ENCODE results near the gene ADAMTS3.

Gene ADAMTS3

DNA sequence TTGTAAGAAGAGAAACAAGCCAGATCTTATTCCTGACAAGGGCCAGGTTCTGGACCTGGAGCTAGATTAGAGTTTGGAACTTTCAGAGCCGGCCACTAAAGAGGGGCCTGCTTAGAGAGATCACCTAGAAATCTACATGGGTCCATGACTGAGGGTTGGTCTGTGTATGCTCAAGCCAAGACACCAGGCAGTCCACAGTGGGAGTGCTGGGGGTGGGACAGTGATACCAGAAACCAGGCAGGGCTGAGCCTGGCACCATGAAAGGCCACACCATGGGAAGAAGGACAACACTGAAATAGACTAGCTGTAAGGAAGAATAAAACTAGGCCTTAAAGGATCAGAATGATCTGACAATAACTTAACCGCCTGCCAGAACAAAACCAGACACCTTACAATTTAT, 267.3 kb downstream of the ADAMTS3 start:
- H3K9ac ChIP-seq (ENCODE audit: low read length in 2 of 2), result no peak overlapping the region
- no peaks in the 10 kb centered on the region for H3K9me3 ChIP-seq (ENCODE audit: control insufficient read depth in 2 of 2, low read length in 2 of 2)
- H3K36me3 ChIP-seq (ENCODE audit: control insufficient read depth in 2 of 2, insufficient read depth in 2 of 2, low read length in 2 of 2), result no peaks in the 10 kb centered on the region
- no peak overlapping the region for H3K27ac ChIP-seq (ENCODE audit: low read length)
- no peaks in the 10 kb centered on the region for H3K4me1 ChIP-seq (ENCODE audit: control insufficient read depth, insufficient read depth, low read length)
- no peaks in the 10 kb centered on the region for H3K27me3 ChIP-seq (ENCODE audit: control insufficient read depth in 1 of 2, insufficient read depth in 2 of 2, low read length in 2 of 2)
- H3K4me3 ChIP-seq (ENCODE audit: low read length in 2 of 2), result no peak overlapping the region

DNA sequence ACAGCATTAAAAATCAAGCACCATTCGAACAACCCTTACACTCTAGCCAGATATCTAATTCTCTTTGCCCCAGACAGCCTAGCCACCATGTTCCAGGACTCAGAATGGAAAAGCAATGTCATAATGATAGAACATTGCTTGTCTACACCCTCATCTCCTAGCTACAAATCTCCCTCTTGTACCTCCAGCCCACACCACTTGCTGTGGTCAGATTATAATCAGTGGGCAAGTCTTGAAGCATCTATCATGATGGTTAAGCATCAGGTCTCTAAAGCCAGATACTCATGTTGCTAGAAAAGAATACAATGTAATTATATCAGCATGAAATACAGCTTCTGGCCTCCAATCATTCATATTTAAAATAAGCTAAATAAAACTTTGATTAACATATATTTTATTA, 268.9 kb downstream of the ADAMTS3 start:
- H3K9me3 ChIP-seq (ENCODE audit: control insufficient read depth in 2 of 2, low read length in 2 of 2), result no peaks in the 10 kb centered on the region
- H3K4me1 ChIP-seq (ENCODE audit: control insufficient read depth, insufficient read depth, low read length), result no peaks in the 10 kb centered on the region
- no peak overlapping the region for H3K9ac ChIP-seq (ENCODE audit: low read length in 2 of 2)
- H3K36me3 ChIP-seq (ENCODE audit: control insufficient read depth in 2 of 2, insufficient read depth in 2 of 2, low read length in 2 of 2), result no peaks in the 10 kb centered on the region
- H3K4me3 ChIP-seq (ENCODE audit: low read length in 2 of 2), result no peak overlapping the region
- no peak overlapping the region for H3K27ac ChIP-seq (ENCODE audit: low read length)
- no peaks in the 10 kb centered on the region for H3K27me3 ChIP-seq (ENCODE audit: control insufficient read depth in 1 of 2, insufficient read depth in 2 of 2, low read length in 2 of 2)

GRCh38 chr4:72295966-72296557, 273.0 kb downstream of the ADAMTS3 start:
- Histone ChIP-seq H3K9ac (ENCODE audit: low read length in 2 of 2) (no peak overlapping the region), H3K9me3 (ENCODE audit: control insufficient read depth in 2 of 2, low read length in 2 of 2) (no peaks in the 10 kb centered on the region), H3K27ac (ENCODE audit: low read length) (no peak overlapping the region), H3K4me3 (ENCODE audit: low read length in 2 of 2) (no peak overlapping the region), H3K27me3 (ENCODE audit: control insufficient read depth in 1 of 2, insufficient read depth in 2 of 2, low read length in 2 of 2) (no peaks in the 10 kb centered on the region), H3K36me3 (ENCODE audit: control insufficient read depth in 2 of 2, insufficient read depth in 2 of 2, low read length in 2 of 2) (no peaks in the 10 kb centered on the region), H3K4me1 (ENCODE audit: control insufficient read depth, insufficient read depth, low read length) (no peaks in the 10 kb centered on the region)

- Histone ChIP-seq H3K36me3 (ENCODE audit: control insufficient read depth in 2 of 2, insufficient read depth in 2 of 2, low read length in 2 of 2) (no peaks in the 10 kb centered on the region), H3K9ac (ENCODE audit: low read length in 2 of 2) (no peak overlapping the region), H3K4me3 (ENCODE audit: low read length in 2 of 2) (no peak overlapping the region), H3K4me1 (ENCODE audit: control insufficient read depth, insufficient read depth, low read length) (no peaks in the 10 kb centered on the region), H3K27ac (ENCODE audit: low read length) (no peak overlapping the region), H3K27me3 (ENCODE audit: control insufficient read depth in 1 of 2, insufficient read depth in 2 of 2, low read length in 2 of 2) (no peaks in the 10 kb centered on the region), H3K9me3 (ENCODE audit: control insufficient read depth in 2 of 2, low read length in 2 of 2) (no peaks in the 10 kb centered on the region)
Measured at GRCh38 chr4:72290737-72291136, 278.3 kb downstream of the ADAMTS3 start.

DNA sequence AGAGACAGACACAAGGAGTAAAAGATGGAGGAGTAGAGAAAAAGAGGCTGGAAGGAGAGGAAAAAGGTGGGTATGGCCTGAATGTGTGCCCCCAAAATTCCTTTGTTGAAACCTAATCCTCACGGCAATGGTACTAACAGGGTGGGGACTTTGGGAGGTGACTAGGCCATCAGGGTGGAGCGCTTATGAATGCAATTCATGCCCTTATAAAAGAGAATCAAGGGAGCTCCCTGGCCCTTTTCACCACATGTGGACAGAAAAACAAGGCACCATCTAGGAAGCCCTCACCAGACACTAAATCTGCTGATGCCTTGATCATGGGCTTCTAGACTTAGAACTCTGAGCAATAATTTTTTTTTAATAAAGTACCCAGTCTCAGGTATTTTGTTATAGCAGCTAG, 282.1 kb downstream of the ADAMTS3 start:
- H3K9me3 ChIP-seq (ENCODE audit: control insufficient read depth in 2 of 2, low read length in 2 of 2), result no peaks in the 10 kb centered on the region
- no peak overlapping the region for H3K9ac ChIP-seq (ENCODE audit: low read length in 2 of 2)
- H3K27me3 ChIP-seq (ENCODE audit: control insufficient read depth in 1 of 2, insufficient read depth in 2 of 2, low read length in 2 of 2), result no peaks in the 10 kb centered on the region
- H3K4me1 ChIP-seq (ENCODE audit: control insufficient read depth, insufficient read depth, low read length), result no peaks in the 10 kb centered on the region
- no peak overlapping the region for H3K4me3 ChIP-seq (ENCODE audit: low read length in 2 of 2)
- no peak overlapping the region for H3K27ac ChIP-seq (ENCODE audit: low read length)
- H3K36me3 ChIP-seq (ENCODE audit: control insufficient read depth in 2 of 2, insufficient read depth in 2 of 2, low read length in 2 of 2), result no peaks in the 10 kb centered on the region

DNA sequence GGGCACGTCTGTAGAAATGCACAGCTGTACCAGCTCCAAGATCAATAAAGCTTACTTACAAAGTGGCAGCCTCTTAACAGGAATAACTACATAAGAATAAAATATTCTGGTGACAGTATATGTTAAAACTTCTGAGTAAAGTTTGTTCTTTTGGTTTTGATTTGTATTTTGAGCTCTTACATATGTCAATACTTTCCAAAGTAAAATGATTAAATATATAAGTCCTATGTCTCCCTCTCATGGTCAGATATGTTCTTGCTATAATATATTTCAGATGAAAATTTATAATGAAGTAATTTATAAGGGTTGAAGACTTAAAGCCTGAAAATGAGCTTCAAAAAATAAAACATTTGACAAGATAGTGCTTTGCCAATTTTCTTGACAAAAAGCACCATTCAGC, 282.8 kb downstream of the ADAMTS3 start:
- H3K4me3 ChIP-seq (ENCODE audit: low read length in 2 of 2), result no peak overlapping the region
- H3K36me3 ChIP-seq (ENCODE audit: control insufficient read depth in 2 of 2, insufficient read depth in 2 of 2, low read length in 2 of 2), result no peaks in the 10 kb centered on the region
- no peak overlapping the region for H3K9ac ChIP-seq (ENCODE audit: low read length in 2 of 2)
- no peaks in the 10 kb centered on the region for H3K27me3 ChIP-seq (ENCODE audit: control insufficient read depth in 1 of 2, insufficient read depth in 2 of 2, low read length in 2 of 2)
- H3K9me3 ChIP-seq (ENCODE audit: control insufficient read depth in 2 of 2, low read length in 2 of 2), result no peaks in the 10 kb centered on the region
- no peak overlapping the region for H3K27ac ChIP-seq (ENCODE audit: low read length)
- H3K4me1 ChIP-seq (ENCODE audit: control insufficient read depth, insufficient read depth, low read length), result no peaks in the 10 kb centered on the region

DNA sequence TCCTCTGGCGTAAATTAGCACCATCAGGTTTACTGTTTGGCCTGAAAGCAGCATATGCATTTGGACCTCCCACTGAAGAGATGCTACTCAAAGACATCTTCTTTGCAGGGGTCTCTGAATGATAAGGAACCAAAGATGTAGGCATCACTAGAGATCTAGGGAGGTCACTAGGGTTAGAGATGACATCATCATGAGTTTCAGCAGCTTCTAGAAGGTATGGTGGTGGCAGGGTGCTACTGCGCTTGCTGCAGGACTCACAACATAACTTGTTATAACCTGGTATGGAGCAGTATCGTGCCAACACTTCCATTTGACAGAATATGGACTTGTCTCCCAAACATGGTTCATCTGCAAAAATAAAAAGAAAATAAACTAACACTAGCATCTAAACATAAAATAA, 285.7 kb downstream of the ADAMTS3 start:
- Histone ChIP-seq H3K27ac (ENCODE audit: low read length) (no peak overlapping the region), H3K27me3 (ENCODE audit: control insufficient read depth in 1 of 2, insufficient read depth in 2 of 2, low read length in 2 of 2) (no peaks in the 10 kb centered on the region), H3K9ac (ENCODE audit: low read length in 2 of 2) (no peak overlapping the region), H3K36me3 (ENCODE audit: control insufficient read depth in 2 of 2, insufficient read depth in 2 of 2, low read length in 2 of 2) (no peaks in the 10 kb centered on the region), H3K9me3 (ENCODE audit: control insufficient read depth in 2 of 2, low read length in 2 of 2) (no peaks in the 10 kb centered on the region), H3K4me3 (ENCODE audit: low read length in 2 of 2) (no peak overlapping the region), H3K4me1 (ENCODE audit: control insufficient read depth, insufficient read depth, low read length) (no peaks in the 10 kb centered on the region)

DNA sequence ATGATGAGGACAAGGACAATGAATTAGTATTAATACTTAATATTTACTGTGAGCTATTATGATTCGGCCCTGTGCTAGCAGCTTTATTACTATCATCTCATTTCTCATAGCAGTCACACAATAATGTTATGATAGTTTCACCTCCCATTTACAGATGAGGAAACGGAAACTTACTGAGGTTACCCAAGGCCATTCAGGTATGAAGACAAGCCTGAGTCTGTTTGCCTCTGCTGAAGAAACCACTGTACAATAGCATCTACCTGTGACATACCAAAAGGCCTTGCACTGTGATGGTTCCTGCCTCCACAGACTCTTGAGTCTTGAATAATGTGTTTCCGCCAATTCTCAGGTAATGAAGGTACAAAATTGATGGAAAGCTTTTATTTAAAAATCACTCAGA, 288.8 kb downstream of the ADAMTS3 start:
- H3K4me1 ChIP-seq (ENCODE audit: control insufficient read depth, insufficient read depth, low read length), result no peaks in the 10 kb centered on the region
- H3K36me3 ChIP-seq (ENCODE audit: control insufficient read depth in 2 of 2, insufficient read depth in 2 of 2, low read length in 2 of 2), result no peaks in the 10 kb centered on the region
- no peaks in the 10 kb centered on the region for H3K9me3 ChIP-seq (ENCODE audit: control insufficient read depth in 2 of 2, low read length in 2 of 2)
- H3K9ac ChIP-seq (ENCODE audit: low read length in 2 of 2), result no peak overlapping the region
- no peak overlapping the region for H3K4me3 ChIP-seq (ENCODE audit: low read length in 2 of 2)
- no peaks in the 10 kb centered on the region for H3K27me3 ChIP-seq (ENCODE audit: control insufficient read depth in 1 of 2, insufficient read depth in 2 of 2, low read length in 2 of 2)
- H3K27ac ChIP-seq (ENCODE audit: low read length), result no peak overlapping the region

- no peaks in the 10 kb centered on the region for H3K36me3 ChIP-seq (ENCODE audit: control insufficient read depth in 2 of 2, insufficient read depth in 2 of 2, low read length in 2 of 2)
- H3K9ac ChIP-seq (ENCODE audit: low read length in 2 of 2), result no peak overlapping the region
- no peaks in the 10 kb centered on the region for H3K4me1 ChIP-seq (ENCODE audit: control insufficient read depth, insufficient read depth, low read length)
- no peak overlapping the region for H3K4me3 ChIP-seq (ENCODE audit: low read length in 2 of 2)
- no peaks in the 10 kb centered on the region for H3K27me3 ChIP-seq (ENCODE audit: control insufficient read depth in 1 of 2, insufficient read depth in 2 of 2, low read length in 2 of 2)
- peaks cover 0 to 4% of the 10 kb centered on the region in 2 donors for H3K9me3 ChIP-seq (ENCODE audit: control insufficient read depth in 2 of 2, low read length in 2 of 2)
- H3K27ac ChIP-seq (ENCODE audit: low read length), result no peak overlapping the region
Measured at GRCh38 chr4:72275381-72275780, 293.6 kb downstream of the ADAMTS3 start.

GRCh38 chr4:72274251-72274650, 294.8 kb downstream of the ADAMTS3 start:
- H3K4me3 ChIP-seq (ENCODE audit: low read length in 2 of 2), result no peak overlapping the region
- H3K9me3 ChIP-seq (ENCODE audit: control insufficient read depth in 2 of 2, low read length in 2 of 2), result peaks cover 0 to 4% of the 10 kb centered on the region in 2 donors
- no peaks in the 10 kb centered on the region for H3K36me3 ChIP-seq (ENCODE audit: control insufficient read depth in 2 of 2, insufficient read depth in 2 of 2, low read length in 2 of 2)
- no peak overlapping the region for H3K9ac ChIP-seq (ENCODE audit: low read length in 2 of 2)
- H3K27ac ChIP-seq (ENCODE audit: low read length), result no peak overlapping the region
- no peaks in the 10 kb centered on the region for H3K4me1 ChIP-seq (ENCODE audit: control insufficient read depth, insufficient read depth, low read length)
- H3K27me3 ChIP-seq (ENCODE audit: control insufficient read depth in 1 of 2, insufficient read depth in 2 of 2, low read length in 2 of 2), result no peaks in the 10 kb centered on the region

DNA sequence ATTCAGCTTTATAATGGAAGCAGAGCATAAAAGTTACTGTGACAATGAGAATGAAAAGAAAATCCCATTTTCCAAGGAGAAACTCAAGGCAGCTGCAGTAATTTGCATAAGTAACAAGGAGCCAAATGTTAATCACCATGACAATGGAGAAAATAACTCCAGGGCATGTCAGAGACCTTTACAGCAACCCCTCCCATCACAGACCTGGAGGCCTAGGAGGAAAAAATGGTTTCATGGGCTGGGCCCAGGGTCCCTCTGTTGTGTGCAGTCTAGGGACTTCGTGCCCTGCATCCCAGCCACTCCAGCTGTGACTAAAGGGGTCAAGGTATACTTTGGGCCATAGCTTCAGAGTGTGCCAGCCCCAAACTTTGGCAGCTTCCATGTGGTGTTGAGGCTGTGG, 313.8 kb downstream of the ADAMTS3 start:
- Histone ChIP-seq H3K9ac (ENCODE audit: low read length in 2 of 2) (no peak overlapping the region), H3K36me3 (ENCODE audit: control insufficient read depth in 2 of 2, insufficient read depth in 2 of 2, low read length in 2 of 2) (no peaks in the 10 kb centered on the region), H3K4me3 (ENCODE audit: low read length in 2 of 2) (no peak overlapping the region), H3K27ac (ENCODE audit: low read length) (no peak overlapping the region), H3K4me1 (ENCODE audit: control insufficient read depth, insufficient read depth, low read length) (no peaks in the 10 kb centered on the region), H3K27me3 (ENCODE audit: control insufficient read depth in 1 of 2, insufficient read depth in 2 of 2, low read length in 2 of 2) (no peaks in the 10 kb centered on the region), H3K9me3 (ENCODE audit: control insufficient read depth in 2 of 2, low read length in 2 of 2) (no peaks in the 10 kb centered on the region)
